Vagina (tissue), 2 donors: ENCODE data around the gene KCNH2.

ENCODE experiments used
- POLR2A ChIP-seq, 2 donors: fragments of 450-650 bp; IDR thresholded peaks; one replicate each; pipeline ENCODE4 v1.6.1; 2017; ENCODE audit warnings: antibody characterized with exemption in 2 of 2, mild to moderate bottlenecking in 2 of 2, moderate library complexity in 2 of 2
- POLR2AphosphoS5 ChIP-seq, 2 donors: sonication (generic); formaldehyde crosslinking; IDR thresholded peaks; one replicate each; pipeline ENCODE4 v1.9.0; 2017; ENCODE audit warnings: antibody characterized with exemption in 2 of 2, mild to moderate bottlenecking in 2 of 2, low read depth in 1 of 2; ENCODE audit not compliant: insufficient read depth in 1 of 2

DNA sequence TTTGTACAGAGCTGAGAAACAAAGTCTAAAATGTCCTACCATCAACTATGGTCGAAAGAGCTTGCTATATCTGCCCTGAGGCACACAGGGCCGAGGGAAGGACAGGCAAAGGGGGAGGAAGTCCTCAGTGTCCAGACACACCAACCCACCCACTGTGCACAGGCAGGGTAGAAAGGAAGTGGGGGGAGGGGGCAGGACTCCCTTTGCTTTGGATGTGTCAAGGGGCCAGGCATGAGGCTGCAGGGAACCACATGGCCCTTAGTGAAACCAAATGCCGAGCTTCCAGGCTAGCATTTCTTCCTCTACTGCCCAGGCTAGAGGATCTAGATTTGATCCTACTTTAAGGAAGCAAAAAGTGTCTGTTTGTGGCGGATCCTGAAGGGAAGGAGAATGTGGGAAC, 28.6 kb downstream of the KCNH2 start:
- no peak for TF ChIP-seq POLR2A (IDR thresholded peaks at IDR 0.05)
- TF ChIP-seq POLR2AphosphoS5 (IDR thresholded peaks at IDR 0.05; ENCODE audit: insufficient read depth in 1 of 2, low read depth in 1 of 2): no peak
